ENCODE results near the gene ZNF837.

The ZNF837 gene

DNA sequence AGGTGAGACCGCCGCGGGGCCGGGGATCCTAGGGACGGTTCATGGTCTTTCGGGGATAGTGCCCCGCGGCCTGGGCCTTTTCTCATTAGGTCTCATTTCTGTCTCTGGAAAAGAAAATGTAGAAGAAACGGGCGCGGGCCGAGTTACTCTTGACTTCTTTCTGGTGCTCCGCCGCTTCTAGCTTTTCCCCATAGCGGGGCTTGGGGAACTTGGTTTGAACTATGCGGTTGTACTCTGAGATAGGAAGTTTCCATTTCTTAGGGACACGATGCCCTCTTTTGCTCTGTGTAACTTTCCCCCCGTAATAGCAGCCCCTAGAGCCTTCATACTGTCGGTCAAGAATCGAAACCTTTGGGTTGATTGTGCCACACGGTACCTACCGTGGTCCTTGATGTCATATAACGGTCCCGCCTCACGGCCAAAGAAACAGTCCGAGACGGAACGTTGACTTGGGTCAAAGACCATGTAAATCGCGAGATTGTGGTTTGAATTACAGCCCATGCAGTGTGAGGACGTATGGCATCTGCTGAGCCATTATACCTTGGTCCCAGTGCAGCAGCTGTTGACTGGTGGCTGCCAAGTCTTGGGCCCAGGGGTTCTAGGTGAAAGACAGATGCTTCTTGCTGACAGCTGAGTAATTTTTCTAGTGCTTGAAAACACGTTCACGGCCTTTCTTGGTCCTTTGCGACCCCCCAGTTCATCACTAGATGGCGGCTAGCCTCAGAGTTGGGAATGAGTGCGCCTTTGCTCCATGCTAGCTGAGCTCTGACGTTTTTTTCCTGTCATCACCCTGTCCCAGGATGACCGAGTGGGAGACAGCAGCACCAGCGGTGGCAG is 6.7 kb upstream of the ZNF837 start:
- peak; percentile 33 for DNase-seq (ENCODE audit: low read depth)
- TF ChIP-seq CTCF (conservative IDR thresholded peaks at IDR 0.05; ENCODE audit: low read depth, low read length) = no peak
- peak overlapping the region; percentile 82 for H3K4me3 ChIP-seq (ENCODE audit: low read depth, low read length)

DNA sequence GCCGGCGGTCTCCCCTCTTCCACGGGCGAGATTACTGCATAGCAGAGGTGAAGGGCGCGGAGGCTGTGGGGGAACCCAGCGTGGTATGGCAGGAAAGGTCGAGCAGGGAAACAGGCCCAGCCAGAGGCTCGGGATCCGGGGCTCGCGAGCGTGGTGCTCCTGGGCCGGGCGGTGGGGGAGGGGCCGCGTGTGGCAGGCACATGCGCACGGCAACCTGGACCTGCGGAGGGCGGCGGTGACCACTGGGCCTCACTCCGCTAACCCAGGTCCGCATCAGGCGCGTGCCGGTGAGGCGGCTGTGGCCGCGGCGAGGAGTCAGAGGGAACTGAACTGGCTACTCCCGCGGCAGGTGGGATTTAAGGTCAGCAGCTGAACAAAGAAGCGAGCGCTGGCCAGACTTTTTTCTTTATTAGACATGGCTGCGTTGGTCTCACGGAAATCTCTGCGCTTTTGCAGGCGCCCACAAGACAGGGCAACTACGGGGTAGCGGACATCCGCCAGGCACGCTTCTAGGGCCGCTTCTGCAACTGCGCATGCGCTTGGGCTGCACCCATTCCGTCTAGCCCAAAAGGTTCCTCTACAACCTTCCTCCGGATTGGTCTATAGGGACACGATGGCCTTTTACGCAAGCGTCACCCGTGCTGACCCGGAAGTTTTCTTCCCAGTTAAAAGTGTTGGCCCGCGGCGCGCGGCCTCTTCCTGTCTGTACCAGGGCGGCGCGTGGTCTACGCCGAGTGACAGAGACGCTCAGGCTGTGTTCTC is 5.9 kb upstream of the ZNF837 start, which contains the start of gene RPS5:
Gene RPS5 (plus strand): TSS at position 694 of the 762 bp plus-strand sequence. CDS start 869 bp downstream, outside the sequence.
- DNase-seq (ENCODE audit: low read depth) = peak; percentile 99
- no peak for TF ChIP-seq CTCF (conservative IDR thresholded peaks at IDR 0.05; ENCODE audit: low read depth, low read length)
- peak within 1 kb of the TSS; percentile 82 for H3K4me3 ChIP-seq (ENCODE audit: low read depth, low read length)

GRCh38 chr19:58385891-58386575 is 5.2 kb upstream of the ZNF837 start:
- peak; percentile 10 for DNase-seq (ENCODE audit: low read depth)
- peak overlapping the region; percentile 82 for H3K4me3 ChIP-seq (ENCODE audit: low read depth, low read length)
- no peak for TF ChIP-seq CTCF (conservative IDR thresholded peaks at IDR 0.05; ENCODE audit: low read depth, low read length)

GRCh38 chr19:58385313-58385890 is 4.6 kb upstream of the ZNF837 start:
- TF ChIP-seq CTCF (conservative IDR thresholded peaks at IDR 0.05; ENCODE audit: low read depth, low read length) = no peak
- DNase-seq (ENCODE audit: low read depth) = no peak
- H3K4me3 ChIP-seq (ENCODE audit: low read depth, low read length) = peak overlapping the region; percentile 82

DNA sequence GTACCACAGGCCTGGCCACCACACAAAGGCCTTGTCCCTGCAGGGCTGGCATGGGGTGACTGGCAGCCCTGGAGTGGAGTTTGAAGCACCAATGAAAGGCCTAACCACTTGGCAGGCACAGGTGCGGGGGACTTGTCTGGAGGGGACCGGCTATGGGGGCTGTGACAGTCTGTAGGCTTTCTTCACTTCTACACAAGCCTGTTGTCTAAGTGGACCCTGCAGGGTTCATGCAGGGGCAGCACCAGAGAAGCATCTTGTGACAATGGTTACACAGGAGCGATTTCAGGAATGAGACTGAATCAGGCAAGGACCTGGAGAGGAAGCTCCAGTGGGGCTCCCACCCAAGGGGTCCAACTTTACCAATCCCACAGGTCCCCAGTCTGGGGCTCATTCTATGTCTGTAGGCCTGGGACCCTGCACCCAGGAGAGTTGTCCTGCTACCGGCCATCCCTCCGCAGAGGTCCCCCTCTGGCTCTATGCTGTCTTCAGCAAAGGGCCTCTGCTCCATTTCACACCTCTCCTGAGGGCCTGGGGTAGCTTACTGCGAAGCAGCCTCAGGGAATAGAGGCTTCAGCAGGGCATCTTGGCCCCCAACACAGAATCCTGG is 2.3 kb upstream of the ZNF837 start:
- H3K4me3 ChIP-seq (ENCODE audit: low read depth, low read length) = no peak overlapping the region
- DNase-seq (ENCODE audit: low read depth) = no peak
- TF ChIP-seq CTCF (conservative IDR thresholded peaks at IDR 0.05; ENCODE audit: low read depth, low read length) = no peak

- TF ChIP-seq CTCF (conservative IDR thresholded peaks at IDR 0.05; ENCODE audit: low read depth, low read length) = no peak
- no peak for DNase-seq (ENCODE audit: low read depth)
These were observed 806 bp upstream of the ZNF837 start for GRCh38 chr19:58381460-58382212.

More at GRCh38 chr19:58381460-58382212, 806 bp upstream of the ZNF837 start:
- peak overlapping the region; percentile 77 for H3K4me3 ChIP-seq (ENCODE audit: low read depth, low read length)
